OCI-LY3 (cell line): ENCODE results near the gene EPHA6.

ENCODE experiments used
- CTCF ChIP-seq: fragments of 200-600, 300-600 bp; sonication (generic); IDR thresholded peaks from 2 replicates; pipeline ENCODE4 v1.5.1; 2014; ENCODE audit warnings: antibody characterized with exemption, low read length, low read depth
- EZH2phosphoT487 ChIP-seq: fragments of 200-600 bp; shearing (Covaris generic); IDR thresholded peaks from 2 replicates; pipeline ENCODE4 v1.6.1; 2018; ENCODE audit warnings: antibody characterized with exemption, mixed run types, low read depth

DNA sequence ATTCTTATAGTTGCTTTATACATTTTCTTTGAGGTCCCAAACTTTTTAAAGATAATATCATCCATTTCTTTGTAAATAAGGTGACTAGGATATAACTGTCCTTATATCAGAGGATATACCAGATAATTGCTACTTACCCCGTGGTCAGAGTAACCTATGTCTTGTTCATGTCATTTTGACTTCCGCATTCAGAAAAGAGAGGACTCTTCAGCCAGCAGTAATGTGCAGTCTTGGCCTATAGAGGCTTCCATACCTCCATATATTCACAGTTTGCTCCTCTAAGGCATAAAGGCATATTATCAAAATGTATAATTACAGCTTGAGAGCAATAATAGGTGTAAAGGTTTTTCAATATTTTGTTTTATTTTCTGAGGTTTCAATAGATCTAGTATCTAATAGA, 38.5 kb downstream of the EPHA6 start:
- TF ChIP-seq EZH2phosphoT487 (no peak), CTCF (no peak)
